Hepatocyte (in vitro differentiated cells): ENCODE data around the gene PCDHGA8. TPM values are rescaled to one million over a fixed set of nuclear protein-coding genes. Genes with fewer than 3 reads are reported as not detected.
"Not testable (repeated sequence)": the region's sequence is repeated elsewhere in the genome, so short reads cannot be mapped to it uniquely, and the experiment has no call there.

Experiments
- DNase-seq: peaks from one replicate; pipeline ENCODE4 v3.0.0-alpha.2; 2016; ENCODE audit warnings: low spot score
- H2AFZ ChIP-seq: fragments of 200-600 bp; sonication (generic); 2 replicates; pipeline ENCODE4 v1.6.0; 2016; ENCODE audit warnings: antibody characterized with exemption, mild to moderate bottlenecking
- H3K27ac ChIP-seq: fragments of 200-600 bp; sonication (generic); 2 replicates; pipeline ENCODE4 v1.5.1; 2016; ENCODE audit warnings: mild to moderate bottlenecking
- H3K27me3 ChIP-seq: fragments of 200-600 bp; sonication (generic); 2 replicates; pipeline ENCODE4 v1.6.1; 2016
- H3K36me3 ChIP-seq: fragments of 200-600 bp; sonication (generic); replicated peaks from 2 replicates; pipeline ENCODE4 v1.5.1; 2016; ENCODE audit warnings: low read depth; ENCODE audit not compliant: insufficient read depth
- H3K4me1 ChIP-seq: fragments of 200-600 bp; sonication (generic); 2 replicates; pipeline ENCODE4 v1.5.1; 2016; ENCODE audit warnings: mild to moderate bottlenecking, moderate library complexity; ENCODE audit not compliant: insufficient read depth
- H3K4me2 ChIP-seq: fragments of 200-600 bp; sonication (generic); 2 replicates; pipeline ENCODE4 v1.6.0; 2016
- H3K4me3 ChIP-seq: fragments of 200-600 bp; sonication (generic); 2 replicates; pipeline ENCODE4 v1.5.1; 2016; ENCODE audit warnings: mild to moderate bottlenecking
- H3K79me2 ChIP-seq: fragments of 200-600 bp; sonication (generic); 2 replicates; pipeline ENCODE4 v1.6.0; 2017; ENCODE audit warnings: mild to moderate bottlenecking
- H3K9me2 ChIP-seq: fragments of 200-600 bp; sonication (generic); replicated peaks from 2 replicates; pipeline ENCODE4 v1.6.0; 2017; ENCODE audit warnings: mild to moderate bottlenecking; ENCODE audit not compliant: insufficient read depth
- H3K9me3 ChIP-seq: fragments of 200-600 bp; sonication (generic); 2 replicates; pipeline ENCODE4 v1.5.1; 2016; ENCODE audit warnings: low read depth, mild to moderate bottlenecking
- H4K20me1 ChIP-seq: fragments of 200-600 bp; sonication (generic); 2 replicates; pipeline ENCODE4 v1.6.0; 2016; ENCODE audit warnings: mild to moderate bottlenecking; ENCODE audit not compliant: insufficient read depth, poor library complexity, severe bottlenecking
- EZH2 ChIP-seq: fragments of 200-600 bp; sonication (generic); IDR thresholded peaks from 2 replicates; pipeline ENCODE4 v1.6.1; 2016; ENCODE audit warnings: antibody characterized with exemption, mild to moderate bottlenecking, borderline replicate concordance
- EZH2phosphoT487 ChIP-seq: fragments of 200-600 bp; sonication (generic); IDR thresholded peaks from one replicate; pipeline ENCODE4 v1.6.1; 2018; ENCODE audit warnings: antibody characterized with exemption, mild to moderate bottlenecking, low read depth, moderate library complexity; ENCODE audit not compliant: unreplicated experiment, severe bottlenecking
- WGBS: methylation state at CpG from one replicate; pipeline ENCODE4 v1.1.6; 2016; ENCODE audit warnings: low lambda C conversion rate; ENCODE audit errors: missing lambda C conversion rate; 5-methylcytosine and 5-hydroxymethylcytosine counted together
- polyA plus RNA-seq: library from polyadenylated mRNA; unstranded; fragments of >200 nt; fragmentation: Nextera tagmentation; extraction: Ambion mirVana; gene quantifications from 2 replicates; pipeline ENCODE4 v1.2.1, GENCODE V29; 2016
- total RNA-seq: library from RNA; depleted of rRNA; stranded (reverse); fragments of >200 nt; gene quantifications from 2 replicates; pipeline ENCODE4 v1.2.3, GENCODE V29; 2014
- TF ChIP-seq, protein P1 (sequence below): fragments of 200-600 bp; sonication (generic); IDR thresholded peaks from 2 replicates; pipeline ENCODE4 v1.5.1; 2016; ENCODE audit warnings: antibody characterized with exemption, mild to moderate bottlenecking; ENCODE audit not compliant: poor library complexity

PCDHGA8 gene
- total and polyA plus RNA-seq, 2 experiments from 2014 or later = 0.53 to 1.00 TPM

DNA sequence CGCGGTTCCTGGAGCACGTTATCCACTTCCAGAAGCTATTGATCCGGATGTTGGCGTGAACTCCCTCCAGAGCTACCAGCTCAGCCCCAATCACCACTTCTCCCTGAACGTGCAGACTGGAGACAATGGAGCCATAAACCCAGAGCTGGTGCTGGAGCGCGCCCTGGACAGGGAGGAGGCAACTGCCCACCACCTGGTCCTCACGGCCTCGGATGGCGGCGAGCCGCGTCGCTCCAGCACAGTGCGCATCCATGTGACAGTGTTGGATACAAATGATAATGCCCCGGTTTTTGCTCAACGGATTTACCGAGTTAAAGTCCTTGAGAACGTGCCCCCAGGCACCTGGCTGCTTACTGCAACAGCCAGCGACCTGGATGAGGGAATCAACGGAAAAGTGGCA lies 11.0 kb downstream of the PCDHGA8 start:
- Histone ChIP-seq H3K27ac (no peak overlapping the region), H3K4me1 (no peaks in the 10 kb centered on the region), H3K9me2 (no peaks in the 10 kb centered on the region), H3K4me2 (no peak overlapping the region), H3K9me3 (peaks cover 16% of the 10 kb centered on the region), H3K79me2 (no peaks in the 10 kb centered on the region), H3K27me3 (no peaks in the 10 kb centered on the region), H4K20me1 (no peaks in the 10 kb centered on the region), H3K4me3 (no peak overlapping the region), H3K36me3 (peaks cover 2% of the 10 kb centered on the region), H2AFZ (no peak overlapping the region)
- TF ChIP-seq EZH2phosphoT487 = no peak
- TF ChIP-seq, protein P1, sequence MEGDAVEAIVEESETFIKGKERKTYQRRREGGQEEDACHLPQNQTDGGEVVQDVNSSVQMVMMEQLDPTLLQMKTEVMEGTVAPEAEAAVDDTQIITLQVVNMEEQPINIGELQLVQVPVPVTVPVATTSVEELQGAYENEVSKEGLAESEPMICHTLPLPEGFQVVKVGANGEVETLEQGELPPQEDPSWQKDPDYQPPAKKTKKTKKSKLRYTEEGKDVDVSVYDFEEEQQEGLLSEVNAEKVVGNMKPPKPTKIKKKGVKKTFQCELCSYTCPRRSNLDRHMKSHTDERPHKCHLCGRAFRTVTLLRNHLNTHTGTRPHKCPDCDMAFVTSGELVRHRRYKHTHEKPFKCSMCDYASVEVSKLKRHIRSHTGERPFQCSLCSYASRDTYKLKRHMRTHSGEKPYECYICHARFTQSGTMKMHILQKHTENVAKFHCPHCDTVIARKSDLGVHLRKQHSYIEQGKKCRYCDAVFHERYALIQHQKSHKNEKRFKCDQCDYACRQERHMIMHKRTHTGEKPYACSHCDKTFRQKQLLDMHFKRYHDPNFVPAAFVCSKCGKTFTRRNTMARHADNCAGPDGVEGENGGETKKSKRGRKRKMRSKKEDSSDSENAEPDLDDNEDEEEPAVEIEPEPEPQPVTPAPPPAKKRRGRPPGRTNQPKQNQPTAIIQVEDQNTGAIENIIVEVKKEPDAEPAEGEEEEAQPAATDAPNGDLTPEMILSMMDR = no peak
- no peak for TF ChIP-seq EZH2
- WGBS = 96% methylated on average over 22 of the region's 22 CpGs
- no peak for DNase-seq

DNA sequence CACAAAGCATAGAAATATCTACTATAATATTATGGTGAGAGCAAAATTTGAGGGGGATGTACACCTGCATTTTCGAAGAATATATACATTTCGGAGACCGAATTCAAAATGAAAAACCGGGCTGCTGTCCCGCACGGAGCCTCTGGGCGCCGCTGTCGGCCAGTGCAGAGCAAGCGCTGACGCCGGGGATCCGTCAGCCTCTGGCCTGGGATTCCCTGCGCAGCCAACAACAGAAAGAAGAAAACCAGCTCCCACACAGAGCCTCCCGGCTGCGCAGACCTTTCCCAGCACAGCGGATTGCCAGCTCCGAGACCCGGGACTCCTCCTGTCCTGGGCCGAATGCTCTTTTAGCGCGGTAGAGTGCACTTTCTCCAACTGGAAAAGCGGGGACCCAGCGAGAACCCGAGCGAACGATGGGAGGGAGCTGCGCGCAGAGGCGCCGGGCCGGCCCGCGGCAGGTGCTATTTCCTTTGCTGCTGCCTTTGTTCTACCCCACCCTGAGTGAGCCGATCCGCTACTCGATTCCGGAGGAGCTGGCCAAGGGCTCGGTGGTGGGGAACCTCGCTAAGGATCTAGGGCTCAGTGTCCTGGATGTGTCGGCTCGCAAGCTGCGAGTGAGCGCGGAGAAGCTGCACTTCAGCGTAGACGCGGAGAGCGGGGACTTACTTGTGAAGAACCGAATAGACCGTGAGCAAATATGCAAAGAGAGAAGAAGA lies 15.5 kb downstream of the PCDHGA8 start, which contains the start of gene PCDHGB6:
Gene PCDHGB6 (plus strand): TSS at position 232 of the 716 bp plus-strand sequence. CDS start 182 bp downstream, at position 414.
- H3K79me2 ChIP-seq = peaks cover 23% of the 10 kb centered on the region
- H3K4me3 ChIP-seq = peak within 1 kb of the TSS; percentile 41
- H3K27me3 ChIP-seq, H4K20me1 ChIP-seq, H3K9me2 ChIP-seq, H3K4me1 ChIP-seq, H3K36me3 ChIP-seq: not testable (repeated sequence)
- H3K27ac ChIP-seq = peak within 1 kb of the TSS; percentile 83
- WGBS = 9% methylated on average over 51 of the region's 51 CpGs
- peak within 1 kb of the TSS; percentile 78 for H3K4me2 ChIP-seq
- TF ChIP-seq, protein P1 = peak; percentile 79
- H2AFZ ChIP-seq = peak within 1 kb of the TSS; percentile 74
- H3K9me3 ChIP-seq = peaks cover 37% of the 10 kb centered on the region
- peak; percentile 83 for DNase-seq

GRCh38 chr5:141409598-141410306 lies 17.3 kb downstream of the PCDHGA8 start:
- no peaks in the 10 kb centered on the region for H3K27me3 ChIP-seq
- H3K9me2 ChIP-seq = no peaks in the 10 kb centered on the region
- no peaks in the 10 kb centered on the region for H4K20me1 ChIP-seq
- H3K36me3 ChIP-seq = peaks cover 7% of the 10 kb centered on the region
- TF ChIP-seq, protein P1 = no peak
- no peak for TF ChIP-seq EZH2
- TF ChIP-seq EZH2phosphoT487 = no peak
- H3K4me2 ChIP-seq = no peak overlapping the region
- peaks cover 40% of the 10 kb centered on the region for H3K9me3 ChIP-seq
- H3K4me1 ChIP-seq = no peaks in the 10 kb centered on the region
- no peak overlapping the region for H3K4me3 ChIP-seq
- H2AFZ ChIP-seq = no peak overlapping the region
- DNase-seq = no peak
- peaks cover 23% of the 10 kb centered on the region for H3K79me2 ChIP-seq
- 98% methylated on average over 58 of the region's 64 CpGs for WGBS
- H3K27ac ChIP-seq = no peak overlapping the region
